A549 (cell line): Measurements from ENCODE around the gene SOX15. TPM values are rescaled to one million over a fixed set of nuclear protein-coding genes. Genes with fewer than 3 reads are reported as not detected.

Source experiments
- ATAC-seq, 2 experiments: fragments of 200-7000 bp in 1 of 2; fragments of >200 bp in 1 of 2; cut with Nextera tagmentation in 1 of 2; cut with Tn5 transposase in 1 of 2; 3 replicates each; pipeline versions ENCODE4 v1.8.0 to v1.9.1; 2018 to 2020; ENCODE audit warnings: mild to moderate bottlenecking in 1 of 2, moderate library complexity in 1 of 2
- CTCF ChIA-PET: fragments of 300-600 bp; sonication (Branson Sonifier 250); formaldehyde crosslinking; extraction: SDS; loops from one replicate; lab custom pipeline; 2021; ENCODE audit warnings: antibody characterized with exemption, inconsistent platforms; lab: Yijun Ruan, JAX
- POLR2A ChIA-PET: fragments of 350-600 bp; formaldehyde crosslinking; extraction: SDS; loops from one replicate; lab custom pipeline; 2021; ENCODE audit warnings: antibody characterized with exemption, inconsistent platforms; lab: Yijun Ruan, JAX
- DNase-seq, 2 experiments: peaks; one replicate each; pipeline versions ENCODE4 v3.0.0 to v3.0.0-alpha.2; 2011 to 2016; ENCODE audit warnings: low read depth in 1 of 2, low spot score in 1 of 2
- FAIRE-seq: peaks from 2 replicates; lab custom pipeline; 2011; peaks lifted over from hg19 to GRCh38; lab: Jason Lieb, UNC
- H3K27ac ChIP-seq, 2 experiments: fragments of >200 bp; sonication (Bioruptor Twin); formaldehyde crosslinking; 3 replicates each; pipeline ENCODE4 v1.5.1; 2016 to 2017
- H3K4me1 ChIP-seq: fragments of >200 bp; sonication (Bioruptor Twin); formaldehyde crosslinking; 3 replicates; pipeline ENCODE4 v1.6.1; 2016
- H3K4me2 ChIP-seq: fragments of >200 bp; sonication (Bioruptor Twin); formaldehyde crosslinking; 3 replicates; pipeline ENCODE4 v1.6.1; 2016
- H3K4me3 ChIP-seq: fragments of >200 bp; sonication (Bioruptor Twin); formaldehyde crosslinking; 3 replicates; pipeline ENCODE4 v1.5.1; 2016
- H3K9me3 ChIP-seq: fragments of >200 bp; sonication (Bioruptor Twin); formaldehyde crosslinking; 3 replicates; pipeline ENCODE4 v1.6.1; 2016
- CEBPB ChIP-seq, 2 experiments: fragments of >200 bp in 1 of 2; sonication (Bioruptor Twin) in 1 of 2; formaldehyde crosslinking in 1 of 2; IDR thresholded peaks; 2 replicates each; pipeline ENCODE4 v1.6.1; 2012 to 2016
- CHD2 ChIP-seq: fragments of 150-350 bp; IDR thresholded peaks from 2 replicates; pipeline ENCODE4 v1.6.1; 2014; ENCODE audit warnings: low read length; ENCODE audit not compliant: partially characterized antibody
- CHD4 ChIP-seq: fragments of 200-600 bp; sonication (generic); IDR thresholded peaks from 2 replicates; pipeline ENCODE4 v1.6.1; 2016; ENCODE audit warnings: antibody characterized with exemption, mild to moderate bottlenecking, borderline replicate concordance
- EHF ChIP-seq: fragments of 250-450 bp; sonication (Bioruptor Pico); IDR thresholded peaks from 2 replicates; pipeline ENCODE4 v1.5.0; 2020; ENCODE audit warnings: mild to moderate bottlenecking
- EP300 ChIP-seq, 2 experiments: fragments of >200 bp; sonication (Bioruptor Twin); formaldehyde crosslinking; IDR thresholded peaks; 2 replicates in 1 of 2; 3 replicates in 1 of 2; pipeline ENCODE4 v1.6.1; 2016 to 2017
- GATA3 ChIP-seq: IDR thresholded peaks from 2 replicates; pipeline ENCODE4 v1.6.1; 2012; ENCODE audit warnings: borderline replicate concordance
- HOXA7 ChIP-seq: fragments of 250-450 bp; sonication (Bioruptor Pico); IDR thresholded peaks from 2 replicates; pipeline ENCODE4 v1.5.0; 2020; ENCODE audit warnings: mild to moderate bottlenecking, moderate library complexity
- JUN ChIP-seq, 2 experiments: fragments of >200 bp; sonication (Bioruptor Twin); formaldehyde crosslinking; IDR thresholded peaks; 2 replicates in 1 of 2; 3 replicates in 1 of 2; pipeline ENCODE4 v1.6.1; 2016 to 2017
- KDM1A ChIP-seq: fragments of 200-600 bp; sonication (generic); IDR thresholded peaks from 2 replicates; pipeline ENCODE4 v1.6.1; 2016; ENCODE audit warnings: low read depth, mild to moderate bottlenecking
- MAFK ChIP-seq: fragments of 450-650 bp; IDR thresholded peaks from 2 replicates; pipeline ENCODE4 v1.6.1; 2014; ENCODE audit not compliant: partially characterized antibody
- MAZ ChIP-seq: fragments of 150-350 bp; IDR thresholded peaks from 2 replicates; pipeline ENCODE4 v1.6.1; 2014; ENCODE audit warnings: antibody characterized with exemption, low read depth, low read length, borderline replicate concordance
- MYC ChIP-seq: IDR thresholded peaks from 2 replicates; pipeline ENCODE4 v1.6.1; 2012; ENCODE audit warnings: mild to moderate bottlenecking, inconsistent platforms, low read length, improper control_type of control experiment, borderline replicate concordance
- POLR2AphosphoS2 ChIP-seq: conservative IDR thresholded peaks from 2 replicates; pipeline ENCODE4 v1.6.1; 2012; ENCODE audit warnings: low read length, improper control_type of control experiment, inconsistent platforms
- RARB ChIP-seq: fragments of 250-450 bp; sonication (Bioruptor Pico); IDR thresholded peaks from 2 replicates; pipeline ENCODE4 v1.8.0; 2021; ENCODE audit warnings: mild to moderate bottlenecking, moderate library complexity
- RNF2 ChIP-seq: fragments of 200-600 bp; sonication (generic); IDR thresholded peaks from 2 replicates; pipeline ENCODE4 v1.6.1; 2016; ENCODE audit warnings: low read depth, mild to moderate bottlenecking, antibody characterized with exemption, moderate library complexity, borderline replicate concordance
- SREBF2 ChIP-seq: fragments of 450-650 bp; IDR thresholded peaks from 2 replicates; pipeline ENCODE4 v1.6.1; 2014; ENCODE audit warnings: mild to moderate bottlenecking, moderate library complexity
- TFCP2L1 ChIP-seq: fragments of 250-450 bp; sonication (Bioruptor Pico); IDR thresholded peaks from 2 replicates; pipeline ENCODE4 v1.5.0; 2021; ENCODE audit warnings: mild to moderate bottlenecking
- TP53 ChIP-seq: fragments of 250-450 bp; sonication (Bioruptor Pico); IDR thresholded peaks from 2 replicates; pipeline ENCODE4 v1.5.0; 2021; ENCODE audit warnings: mild to moderate bottlenecking, moderate library complexity
- WGBS: methylation state at CpG from one replicate; pipeline ENCODE4 v1.1.6; 2017; ENCODE audit errors: missing lambda C conversion rate; 5-methylcytosine and 5-hydroxymethylcytosine counted together
- polyA plus RNA-seq, 4 experiments: library from polyadenylated mRNA; depleted of rRNA in 3 of 4; stranded (reverse); fragments of >200 nt; fragmentation: RNase III in 1 of 4; extraction: RNeasy Plus Mini Kit Qiagen cat#74134 plus additional on column Dnase treatment in 1 of 4; gene quantifications; 2 replicates in 3 of 4; 3 replicates in 1 of 4; pipeline ENCODE4 v1.2.3, GENCODE V29; 2011 to 2017
- TF ChIP-seq, protein P1 (sequence below): fragments of 200-600 bp; sonication (generic); IDR thresholded peaks from 2 replicates; pipeline ENCODE4 v1.6.1; 2016; ENCODE audit warnings: antibody characterized with exemption, mild to moderate bottlenecking, moderate library complexity
- TF ChIP-seq, protein P2 (sequence below): fragments of 450-650 bp; IDR thresholded peaks from 2 replicates; pipeline ENCODE4 v1.6.1; 2014; ENCODE audit warnings: antibody characterized with exemption
- TF ChIP-seq, protein P3 (sequence below): fragments of 250-450 bp; sonication (Bioruptor Pico); IDR thresholded peaks from 2 replicates; pipeline ENCODE4 v1.5.0; 2021; ENCODE audit warnings: mild to moderate bottlenecking, moderate library complexity, borderline replicate concordance
- TF ChIP-seq, protein P4 (sequence below): fragments of >200 bp; sonication (Bioruptor Twin); formaldehyde crosslinking; IDR thresholded peaks from 2 replicates; pipeline ENCODE4 v1.6.1; 2016
- TF ChIP-seq, protein P5 (sequence below): IDR thresholded peaks from 2 replicates; pipeline ENCODE4 v1.6.1; 2012
- TF ChIP-seq, protein P6 (sequence below): fragments of 150-350 bp; IDR thresholded peaks from 2 replicates; pipeline ENCODE4 v1.6.1; 2014; ENCODE audit warnings: low read depth, mild to moderate bottlenecking, low read length

SOX15 gene
- polyA plus RNA-seq, 2 of the 4 experiments (the other 2 are of a cell fraction): 0.05 to 0.19 TPM

DNA sequence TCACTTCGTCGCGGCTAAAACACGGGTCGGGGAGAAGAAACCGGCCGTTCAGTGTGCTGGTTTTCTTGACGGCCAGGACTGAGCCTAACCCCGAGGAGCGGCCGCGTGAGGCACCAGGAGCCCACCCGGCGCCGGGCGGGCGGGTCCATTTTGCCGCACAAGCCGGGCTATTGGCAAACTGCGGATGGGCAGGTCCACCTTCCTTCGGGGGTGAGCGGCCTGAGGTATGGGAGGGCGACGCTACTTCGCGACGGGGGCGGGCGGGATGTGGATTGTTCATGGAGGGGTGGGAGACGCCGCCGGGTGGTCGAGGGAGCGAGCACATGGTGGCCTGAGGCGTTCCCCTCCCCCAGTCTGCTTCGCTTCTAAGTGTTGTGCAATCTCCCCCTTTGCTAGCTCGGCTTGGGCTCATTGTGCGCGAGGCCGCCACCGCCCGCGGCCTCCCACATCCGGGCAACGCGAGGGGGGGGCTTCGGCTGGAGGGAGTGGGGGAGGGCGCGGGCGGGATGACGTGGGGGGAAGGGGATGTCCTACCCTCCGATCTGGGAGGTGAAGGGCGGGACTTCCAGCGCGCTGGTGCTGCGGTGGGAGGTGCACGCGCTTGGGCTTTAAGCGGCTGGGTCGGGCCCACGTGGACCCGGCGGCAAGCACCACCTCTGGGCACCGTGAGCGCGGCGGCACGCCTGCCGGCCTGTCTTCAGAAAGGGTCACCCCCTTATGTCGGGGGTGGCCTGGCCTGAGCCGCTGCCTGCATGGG, 16.4 kb downstream of the SOX15 start:
- peak overlapping the region; percentile 96 for H3K4me3 ChIP-seq

More for the DNA sequence above, 16.4 kb downstream of the SOX15 start:
- peak overlapping the region; percentile 96 to 97 for H3K27ac ChIP-seq
- ChIA-PET CTCF (interaction anchor here (0.7 to 4.6 kb wide), 10 partner anchors 7 to 528 kb away, joined by 3 to 30 read pairs (median 8); partner anchors contain the start of genes FXR2, MPDU1, SENP3 and SOX15), POLR2A (interaction anchor here (0.9 to 5.0 kb wide), 7 partner anchors 10 to 114 kb away, joined by 3 to 34 read pairs (median 6); partner anchors contain the start of genes MPDU1, POLR2A, SAT2 and SOX15)
- H3K4me2 ChIP-seq: peak overlapping the region; percentile 90
- TF ChIP-seq RNF2 (no peak), MAZ (peak; percentile 63; the same call in 1 of the 2 replicates), HOXA7 (no peak), TP53 (peak; percentile 9), CHD4 (no peak), GATA3 (no peak; the same call in 1 of the 2 replicates), TFCP2L1 (CRISPR knock-in tag) (peak; percentile 82; the same call in 1 of the 2 replicates), KDM1A (no peak), SREBF2 (no peak), RARB (CRISPR knock-in tag) (peak; percentile 26; the same call in 1 of the 2 replicates), MAFK (no peak), JUN (IDR thresholded peaks at IDR 0.05) (peak; percentile 42 to 66; a peak in 3 of 5 replicates), MYC (peak; percentile 99), CEBPB (IDR thresholded peaks at IDR 0.05) (peak; percentile 94 to 98), EHF (CRISPR knock-in tag) (0 out of 2 replicates have a peak, but pooled peaks have one; percentile 7), POLR2AphosphoS2 (peak; percentile 97), EP300 (IDR thresholded peaks at IDR 0.05) (peak in 1 of 2 experiments; percentile 36; a peak in 1 of 5 replicates), CHD2 (peak; percentile 64)
- TF ChIP-seq, protein P1, sequence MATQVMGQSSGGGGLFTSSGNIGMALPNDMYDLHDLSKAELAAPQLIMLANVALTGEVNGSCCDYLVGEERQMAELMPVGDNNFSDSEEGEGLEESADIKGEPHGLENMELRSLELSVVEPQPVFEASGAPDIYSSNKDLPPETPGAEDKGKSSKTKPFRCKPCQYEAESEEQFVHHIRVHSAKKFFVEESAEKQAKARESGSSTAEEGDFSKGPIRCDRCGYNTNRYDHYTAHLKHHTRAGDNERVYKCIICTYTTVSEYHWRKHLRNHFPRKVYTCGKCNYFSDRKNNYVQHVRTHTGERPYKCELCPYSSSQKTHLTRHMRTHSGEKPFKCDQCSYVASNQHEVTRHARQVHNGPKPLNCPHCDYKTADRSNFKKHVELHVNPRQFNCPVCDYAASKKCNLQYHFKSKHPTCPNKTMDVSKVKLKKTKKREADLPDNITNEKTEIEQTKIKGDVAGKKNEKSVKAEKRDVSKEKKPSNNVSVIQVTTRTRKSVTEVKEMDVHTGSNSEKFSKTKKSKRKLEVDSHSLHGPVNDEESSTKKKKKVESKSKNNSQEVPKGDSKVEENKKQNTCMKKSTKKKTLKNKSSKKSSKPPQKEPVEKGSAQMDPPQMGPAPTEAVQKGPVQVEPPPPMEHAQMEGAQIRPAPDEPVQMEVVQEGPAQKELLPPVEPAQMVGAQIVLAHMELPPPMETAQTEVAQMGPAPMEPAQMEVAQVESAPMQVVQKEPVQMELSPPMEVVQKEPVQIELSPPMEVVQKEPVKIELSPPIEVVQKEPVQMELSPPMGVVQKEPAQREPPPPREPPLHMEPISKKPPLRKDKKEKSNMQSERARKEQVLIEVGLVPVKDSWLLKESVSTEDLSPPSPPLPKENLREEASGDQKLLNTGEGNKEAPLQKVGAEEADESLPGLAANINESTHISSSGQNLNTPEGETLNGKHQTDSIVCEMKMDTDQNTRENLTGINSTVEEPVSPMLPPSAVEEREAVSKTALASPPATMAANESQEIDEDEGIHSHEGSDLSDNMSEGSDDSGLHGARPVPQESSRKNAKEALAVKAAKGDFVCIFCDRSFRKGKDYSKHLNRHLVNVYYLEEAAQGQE: peak; percentile 6; the same call in 1 of the 2 replicates
- TF ChIP-seq, protein P2, sequence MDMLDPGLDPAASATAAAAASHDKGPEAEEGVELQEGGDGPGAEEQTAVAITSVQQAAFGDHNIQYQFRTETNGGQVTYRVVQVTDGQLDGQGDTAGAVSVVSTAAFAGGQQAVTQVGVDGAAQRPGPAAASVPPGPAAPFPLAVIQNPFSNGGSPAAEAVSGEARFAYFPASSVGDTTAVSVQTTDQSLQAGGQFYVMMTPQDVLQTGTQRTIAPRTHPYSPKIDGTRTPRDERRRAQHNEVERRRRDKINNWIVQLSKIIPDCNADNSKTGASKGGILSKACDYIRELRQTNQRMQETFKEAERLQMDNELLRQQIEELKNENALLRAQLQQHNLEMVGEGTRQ: peak; percentile 41; the same call in 1 of the 2 replicates
- TF ChIP-seq, protein P3, sequence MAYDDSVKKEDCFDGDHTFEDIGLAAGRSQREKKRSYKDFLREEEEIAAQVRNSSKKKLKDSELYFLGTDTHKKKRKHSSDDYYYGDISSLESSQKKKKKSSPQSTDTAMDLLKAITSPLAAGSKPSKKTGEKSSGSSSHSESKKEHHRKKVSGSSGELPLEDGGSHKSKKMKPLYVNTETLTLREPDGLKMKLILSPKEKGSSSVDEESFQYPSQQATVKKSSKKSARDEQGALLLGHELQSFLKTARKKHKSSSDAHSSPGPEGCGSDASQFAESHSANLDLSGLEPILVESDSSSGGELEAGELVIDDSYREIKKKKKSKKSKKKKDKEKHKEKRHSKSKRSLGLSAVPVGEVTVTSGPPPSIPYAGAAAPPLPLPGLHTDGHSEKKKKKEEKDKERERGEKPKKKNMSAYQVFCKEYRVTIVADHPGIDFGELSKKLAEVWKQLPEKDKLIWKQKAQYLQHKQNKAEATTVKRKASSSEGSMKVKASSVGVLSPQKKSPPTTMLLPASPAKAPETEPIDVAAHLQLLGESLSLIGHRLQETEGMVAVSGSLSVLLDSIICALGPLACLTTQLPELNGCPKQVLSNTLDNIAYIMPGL (CRISPR knock-in tag): 0 out of 2 replicates have a peak, but pooled peaks have one; percentile 8
- TF ChIP-seq, protein P4, sequence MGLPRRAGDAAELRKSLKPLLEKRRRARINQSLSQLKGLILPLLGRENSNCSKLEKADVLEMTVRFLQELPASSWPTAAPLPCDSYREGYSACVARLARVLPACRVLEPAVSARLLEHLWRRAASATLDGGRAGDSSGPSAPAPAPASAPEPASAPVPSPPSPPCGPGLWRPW: 0 out of 2 replicates have a peak, but pooled peaks have one; percentile 26
- TF ChIP-seq, protein P5, sequence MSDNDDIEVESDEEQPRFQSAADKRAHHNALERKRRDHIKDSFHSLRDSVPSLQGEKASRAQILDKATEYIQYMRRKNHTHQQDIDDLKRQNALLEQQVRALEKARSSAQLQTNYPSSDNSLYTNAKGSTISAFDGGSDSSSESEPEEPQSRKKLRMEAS: peak; percentile 98
- TF ChIP-seq, protein P6, sequence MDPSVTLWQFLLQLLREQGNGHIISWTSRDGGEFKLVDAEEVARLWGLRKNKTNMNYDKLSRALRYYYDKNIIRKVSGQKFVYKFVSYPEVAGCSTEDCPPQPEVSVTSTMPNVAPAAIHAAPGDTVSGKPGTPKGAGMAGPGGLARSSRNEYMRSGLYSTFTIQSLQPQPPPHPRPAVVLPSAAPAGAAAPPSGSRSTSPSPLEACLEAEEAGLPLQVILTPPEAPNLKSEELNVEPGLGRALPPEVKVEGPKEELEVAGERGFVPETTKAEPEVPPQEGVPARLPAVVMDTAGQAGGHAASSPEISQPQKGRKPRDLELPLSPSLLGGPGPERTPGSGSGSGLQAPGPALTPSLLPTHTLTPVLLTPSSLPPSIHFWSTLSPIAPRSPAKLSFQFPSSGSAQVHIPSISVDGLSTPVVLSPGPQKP: no peak
- H3K4me1 ChIP-seq: peaks cover 48% of the 10 kb centered on the region
- DNase-seq (peak; percentile 91 to 92), FAIRE-seq (no peak), ATAC-seq (peak; percentile 41 to 54)
- H3K9me3 ChIP-seq: no peaks in the 10 kb centered on the region
- 3% methylated on average over 45 of the region's 71 CpGs for WGBS
